Fibroblast of lung (primary cell): ENCODE data around the gene TBC1D19.

Experiments
- CTCF ChIP-seq, 2 donors: IDR thresholded peaks in 1 of 2; conservative IDR thresholded peaks in 1 of 2; 1 replicate in 1 of 2; 2 replicates in 1 of 2; pipeline ENCODE4 v1.5.1; 2011 to 2012; ENCODE audit warnings: low read length in 2 of 2, control low read depth in 1 of 2, inconsistent platforms in 1 of 2, low read depth in 1 of 2, mild to moderate bottlenecking in 1 of 2
- EZH2 ChIP-seq: IDR thresholded peaks from 2 replicates; pipeline ENCODE4 v1.5.1; 2012; ENCODE audit warnings: low read length, control low read depth, mild to moderate bottlenecking; ENCODE audit errors: missing control alignments

- TF ChIP-seq CTCF (conservative IDR thresholded peaks at IDR 0.05 in 1 of 2, IDR thresholded peaks at IDR 0.05 in 1 of 2; ENCODE audit: low read depth in 1 of 2, low read length in 2 of 2): no peak
- TF ChIP-seq EZH2: no peak
Observed at GRCh38 chr4:26713563-26714151, 129.8 kb downstream of the TBC1D19 start.
